HG03432 (cell line): ENCODE data around the gene NME3.

Source experiments
- ATAC-seq: cut with Tn5 transposase; IDR thresholded peaks from one replicate; pipeline ENCODE4 v1.9.1; 2021; ENCODE audit warnings: mild to moderate bottlenecking, moderate library complexity; ENCODE audit not compliant: unreplicated experiment

The NME3 gene

GRCh38 chr16:1770328-1771187 lies 785 bp downstream of the NME3 start:
- ATAC-seq, result no peak

- ATAC-seq, result no peak
These were observed 1.7 kb downstream of the NME3 start for GRCh38 chr16:1769402-1770300.

GRCh38 chr16:1768767-1769401 lies 2.5 kb downstream of the NME3 start:
- no peak for ATAC-seq

GRCh38 chr16:1768061-1768766 lies 3.1 kb downstream of the NME3 start:
- ATAC-seq, result no peak

GRCh38 chr16:1767116-1767994 lies 4.0 kb downstream of the NME3 start:
- ATAC-seq, result no peak

GRCh38 chr16:1766701-1767100 lies 4.6 kb downstream of the NME3 start:
- no peak for ATAC-seq

- ATAC-seq, result no peak
These were observed 5.1 kb downstream of the NME3 start for GRCh38 chr16:1766231-1766630.

- ATAC-seq, result no peak
These were observed 5.5 kb downstream of the NME3 start for GRCh38 chr16:1765826-1766225.

- no peak for ATAC-seq
These were observed 6.4 kb downstream of the NME3 start for GRCh38 chr16:1764971-1765370.

- no peak for ATAC-seq
These were observed 7.5 kb downstream of the NME3 start for GRCh38 chr16:1763521-1764511.

- ATAC-seq, result no peak
These were observed 8.3 kb downstream of the NME3 start for GRCh38 chr16:1762879-1763520.

GRCh38 chr16:1762196-1762878 lies 9.0 kb downstream of the NME3 start:
- ATAC-seq, result no peak

GRCh38 chr16:1761751-1762150 lies 9.6 kb downstream of the NME3 start:
- no peak for ATAC-seq

- ATAC-seq, result no peak
These were observed 10.4 kb downstream of the NME3 start for GRCh38 chr16:1760911-1761310.

GRCh38 chr16:1759511-1759910 lies 11.8 kb downstream of the NME3 start:
- no peak for ATAC-seq

GRCh38 chr16:1758923-1759322 lies 12.4 kb downstream of the NME3 start:
- ATAC-seq, result no peak

- no peak for ATAC-seq
These were observed 13.5 kb downstream of the NME3 start for GRCh38 chr16:1757714-1758461.
